ENCODE results near the gene FBXL4. TPM values are rescaled to one million over a fixed set of nuclear protein-coding genes. Genes with fewer than 3 reads are reported as not detected.

FBXL4 gene
- total and polyA plus RNA-seq, 2 of the 8 experiments (the other 6 are each of a cell fraction or from before 2014, with no cell fraction given): 6.9 to 13.8 TPM

DNA sequence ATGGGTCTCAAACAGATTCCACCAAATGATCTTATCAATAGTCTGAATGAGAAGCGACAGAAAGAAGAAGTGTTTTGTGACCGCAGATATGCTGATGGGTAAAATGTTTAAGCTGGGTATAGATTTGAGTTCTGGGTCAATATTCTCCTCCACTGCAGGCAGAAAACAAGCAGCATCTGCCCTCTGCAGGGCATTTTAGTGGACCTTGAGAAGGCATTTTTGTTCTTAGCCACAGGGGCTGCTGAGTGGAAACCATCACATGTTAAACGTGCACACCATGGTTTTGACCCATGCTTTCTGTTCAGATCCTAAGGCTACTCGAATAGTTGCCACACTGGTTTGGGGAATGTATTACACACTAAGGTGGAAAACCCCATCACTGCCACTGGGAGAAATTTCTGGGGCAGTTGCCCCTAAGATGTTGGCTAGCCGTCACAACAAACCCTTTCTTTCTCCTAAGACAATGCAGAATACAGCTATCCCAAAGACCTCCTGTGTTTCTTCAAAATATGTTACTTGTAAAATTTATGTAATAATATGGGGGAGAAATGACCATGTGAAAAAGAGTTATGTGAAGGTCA is 107.9 kb downstream of the FBXL4 start (continued):
- 0 out of 2 replicates have a peak, but pooled peaks have one; percentile 8 for TF ChIP-seq SP1 (IDR thresholded peaks at IDR 0.05; ENCODE audit: low read depth, low read length)
- TF ChIP-seq RAD21 (IDR thresholded peaks at IDR 0.05 in 1 of 2, conservative IDR thresholded peaks at IDR 0.05 in 1 of 2; ENCODE audit: low read depth in 2 of 2, low read length in 2 of 2): peak; percentile 79 to 86

All from H1 (cell line).